ENCODE data around the gene SYNPO2.

DNA sequence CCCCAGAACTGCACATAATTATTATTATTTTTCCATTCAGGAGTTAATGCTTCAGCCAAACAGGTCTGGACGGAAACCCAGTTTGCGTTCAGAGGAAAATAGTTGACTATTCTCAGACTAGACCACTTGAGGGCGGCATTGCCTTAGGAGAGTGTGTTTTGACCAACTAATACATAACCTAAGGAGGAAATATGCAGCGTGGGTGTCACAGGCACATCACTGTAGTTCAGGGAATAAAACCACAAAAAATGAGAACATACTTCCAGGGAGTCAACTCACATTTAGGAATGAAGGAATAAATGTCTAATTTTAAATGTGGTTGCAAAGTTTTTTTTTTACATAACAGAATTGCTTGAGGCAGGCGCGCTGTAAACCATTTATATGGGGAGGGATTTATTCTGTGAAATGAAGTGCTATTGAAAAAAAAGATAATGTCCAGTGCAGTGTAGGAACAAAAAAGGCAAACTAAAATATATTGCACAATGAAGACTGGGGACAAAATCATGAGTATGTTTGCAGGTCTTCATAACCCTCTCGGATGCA, 93.3 kb downstream of the SYNPO2 start:
- TF ChIP-seq, protein P1, sequence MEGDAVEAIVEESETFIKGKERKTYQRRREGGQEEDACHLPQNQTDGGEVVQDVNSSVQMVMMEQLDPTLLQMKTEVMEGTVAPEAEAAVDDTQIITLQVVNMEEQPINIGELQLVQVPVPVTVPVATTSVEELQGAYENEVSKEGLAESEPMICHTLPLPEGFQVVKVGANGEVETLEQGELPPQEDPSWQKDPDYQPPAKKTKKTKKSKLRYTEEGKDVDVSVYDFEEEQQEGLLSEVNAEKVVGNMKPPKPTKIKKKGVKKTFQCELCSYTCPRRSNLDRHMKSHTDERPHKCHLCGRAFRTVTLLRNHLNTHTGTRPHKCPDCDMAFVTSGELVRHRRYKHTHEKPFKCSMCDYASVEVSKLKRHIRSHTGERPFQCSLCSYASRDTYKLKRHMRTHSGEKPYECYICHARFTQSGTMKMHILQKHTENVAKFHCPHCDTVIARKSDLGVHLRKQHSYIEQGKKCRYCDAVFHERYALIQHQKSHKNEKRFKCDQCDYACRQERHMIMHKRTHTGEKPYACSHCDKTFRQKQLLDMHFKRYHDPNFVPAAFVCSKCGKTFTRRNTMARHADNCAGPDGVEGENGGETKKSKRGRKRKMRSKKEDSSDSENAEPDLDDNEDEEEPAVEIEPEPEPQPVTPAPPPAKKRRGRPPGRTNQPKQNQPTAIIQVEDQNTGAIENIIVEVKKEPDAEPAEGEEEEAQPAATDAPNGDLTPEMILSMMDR (IDR thresholded peaks at IDR 0.05 in 4 of 5, conservative IDR thresholded peaks at IDR 0.05 in 1 of 5): peak; percentile 82 to 92 (median 84)
- no peak for TF ChIP-seq POLR2A (IDR thresholded peaks at IDR 0.05)

Data from gastrocnemius medialis (tissue), 4 donors.